Mucosa of stomach (tissue), 1 donor: ENCODE results near the gene PPP6R3.
"Not testable (repeated sequence)": the region's sequence is repeated elsewhere in the genome, so short reads cannot be mapped to it uniquely, and the experiment has no call there.

ENCODE experiments used
- H3K27me3 ChIP-seq: one replicate; pipeline ENCODE4 v1.7.0; 2013; ENCODE audit warnings: mild to moderate bottlenecking, low read length; ENCODE audit not compliant: control insufficient read depth, insufficient read depth
- H3K36me3 ChIP-seq: one replicate; pipeline ENCODE4 v1.7.0; 2013; ENCODE audit warnings: low read length; ENCODE audit not compliant: control insufficient read depth, insufficient read depth
- H3K4me1 ChIP-seq: one replicate; pipeline ENCODE4 v1.7.0; 2013; ENCODE audit warnings: mild to moderate bottlenecking, low read length; ENCODE audit not compliant: control insufficient read depth, insufficient read depth
- H3K4me3 ChIP-seq: one replicate; pipeline ENCODE4 v1.7.0; 2013; ENCODE audit warnings: low read length
- H3K9ac ChIP-seq: one replicate; pipeline ENCODE4 v1.7.0; 2013; ENCODE audit warnings: mild to moderate bottlenecking, low read length, moderate library complexity
- H3K9me3 ChIP-seq: one replicate; pipeline ENCODE4 v1.7.0; 2013; ENCODE audit warnings: mild to moderate bottlenecking, low read length, moderate library complexity; ENCODE audit not compliant: control insufficient read depth
- donor health status: Pancreatic carcinoma.

PPP6R3 gene

GRCh38 chr11:68617925-68618809 is 157.6 kb downstream of the PPP6R3 start:
- Histone ChIP-seq H3K9ac (no peak overlapping the region), H3K9me3 (no peaks in the 10 kb centered on the region), H3K27me3 (no peaks in the 10 kb centered on the region), H3K36me3 (no peaks in the 10 kb centered on the region), H3K4me1 (no peaks in the 10 kb centered on the region), H3K4me3 (no peak overlapping the region)

- no peaks in the 10 kb centered on the region for H3K27me3 ChIP-seq
- H3K36me3 ChIP-seq: no peaks in the 10 kb centered on the region
Observed at GRCh38 chr11:68621826-68622225, 161.3 kb downstream of the PPP6R3 start.

GRCh38 chr11:68623706-68624105 is 163.2 kb downstream of the PPP6R3 start:
- not testable (repeated sequence) for H3K4me3 ChIP-seq, H3K36me3 ChIP-seq, H3K9ac ChIP-seq, H3K27me3 ChIP-seq, H3K4me1 ChIP-seq, H3K9me3 ChIP-seq

More at GRCh38 chr11:68621826-68622225, 161.3 kb downstream of the PPP6R3 start:
- H3K4me1 ChIP-seq: no peaks in the 10 kb centered on the region
- no peaks in the 10 kb centered on the region for H3K9me3 ChIP-seq
- H3K4me3 ChIP-seq: no peak overlapping the region
- no peak overlapping the region for H3K9ac ChIP-seq

- H3K9ac ChIP-seq, H3K9me3 ChIP-seq, H3K27me3 ChIP-seq, H3K4me3 ChIP-seq, H3K4me1 ChIP-seq, H3K36me3 ChIP-seq: not testable (repeated sequence)
Observed at GRCh38 chr11:68625069-68625468, 164.5 kb downstream of the PPP6R3 start.

- not testable (repeated sequence) for H3K4me1 ChIP-seq, H3K9me3 ChIP-seq, H3K4me3 ChIP-seq, H3K27me3 ChIP-seq, H3K36me3 ChIP-seq, H3K9ac ChIP-seq
Observed at GRCh38 chr11:68626236-68626635, 165.7 kb downstream of the PPP6R3 start.

- not testable (repeated sequence) for H3K27me3 ChIP-seq, H3K4me1 ChIP-seq, H3K36me3 ChIP-seq, H3K9me3 ChIP-seq, H3K9ac ChIP-seq, H3K4me3 ChIP-seq
Observed at GRCh38 chr11:68628837-68629236, 168.3 kb downstream of the PPP6R3 start.

- H3K27me3 ChIP-seq, H3K4me3 ChIP-seq, H3K4me1 ChIP-seq, H3K36me3 ChIP-seq, H3K9ac ChIP-seq, H3K9me3 ChIP-seq: not testable (repeated sequence)
Observed at GRCh38 chr11:68632375-68632774, 171.8 kb downstream of the PPP6R3 start.

- no peak overlapping the region for H3K4me3 ChIP-seq
- no peaks in the 10 kb centered on the region for H3K27me3 ChIP-seq
- no peaks in the 10 kb centered on the region for H3K9me3 ChIP-seq
- H3K9ac ChIP-seq: no peak overlapping the region
- H3K4me1 ChIP-seq: no peaks in the 10 kb centered on the region
- H3K36me3 ChIP-seq: no peaks in the 10 kb centered on the region
Observed at GRCh38 chr11:68632802-68633201, 172.2 kb downstream of the PPP6R3 start.

GRCh38 chr11:68634606-68635005 is 174.1 kb downstream of the PPP6R3 start:
- H3K4me3 ChIP-seq, H3K4me1 ChIP-seq, H3K9ac ChIP-seq, H3K9me3 ChIP-seq, H3K27me3 ChIP-seq, H3K36me3 ChIP-seq: not testable (repeated sequence)

- not testable (repeated sequence) for H3K27me3 ChIP-seq, H3K36me3 ChIP-seq, H3K4me1 ChIP-seq, H3K9me3 ChIP-seq, H3K9ac ChIP-seq, H3K4me3 ChIP-seq
Observed at GRCh38 chr11:68635172-68635571, 174.6 kb downstream of the PPP6R3 start.

GRCh38 chr11:68635883-68636282 is 175.3 kb downstream of the PPP6R3 start:
- H3K27me3 ChIP-seq, H3K4me1 ChIP-seq, H3K9ac ChIP-seq, H3K36me3 ChIP-seq, H3K4me3 ChIP-seq, H3K9me3 ChIP-seq: not testable (repeated sequence)

GRCh38 chr11:68639322-68639721 is 178.8 kb downstream of the PPP6R3 start:
- not testable (repeated sequence) for H3K4me1 ChIP-seq, H3K27me3 ChIP-seq, H3K9me3 ChIP-seq, H3K36me3 ChIP-seq, H3K4me3 ChIP-seq, H3K9ac ChIP-seq

GRCh38 chr11:68641880-68642279 is 181.3 kb downstream of the PPP6R3 start:
- Histone ChIP-seq H3K27me3 (peaks cover 8% of the 10 kb centered on the region), H3K9ac (no peak overlapping the region)

More at GRCh38 chr11:68641880-68642279, 181.3 kb downstream of the PPP6R3 start:
- H3K4me3 ChIP-seq: no peak overlapping the region
- no peaks in the 10 kb centered on the region for H3K9me3 ChIP-seq
- H3K36me3 ChIP-seq: no peaks in the 10 kb centered on the region
- H3K4me1 ChIP-seq: no peaks in the 10 kb centered on the region
